ES-I3 (cell line): Measurements from ENCODE around the gene MXRA8.

Experiments
- H3K36me3 ChIP-seq: 2 replicates; pipeline ENCODE4 v1.6.1; 2013; ENCODE audit warnings: mild to moderate bottlenecking, low read length, control low read depth, moderate library complexity; ENCODE audit not compliant: insufficient read depth
- H3K4me1 ChIP-seq: 2 replicates; pipeline ENCODE4 v1.6.1; 2013; ENCODE audit warnings: mild to moderate bottlenecking, control low read depth, low read length; ENCODE audit not compliant: insufficient read depth
- H3K9ac ChIP-seq: 2 replicates; pipeline ENCODE4 v1.6.1; 2013; ENCODE audit warnings: low read depth, mild to moderate bottlenecking, low read length, moderate library complexity
- H3K9me3 ChIP-seq: 2 replicates; pipeline ENCODE4 v1.6.1; 2013; ENCODE audit warnings: mild to moderate bottlenecking, low read length, moderate library complexity; ENCODE audit not compliant: control insufficient read depth, insufficient read depth

The MXRA8 gene

DNA sequence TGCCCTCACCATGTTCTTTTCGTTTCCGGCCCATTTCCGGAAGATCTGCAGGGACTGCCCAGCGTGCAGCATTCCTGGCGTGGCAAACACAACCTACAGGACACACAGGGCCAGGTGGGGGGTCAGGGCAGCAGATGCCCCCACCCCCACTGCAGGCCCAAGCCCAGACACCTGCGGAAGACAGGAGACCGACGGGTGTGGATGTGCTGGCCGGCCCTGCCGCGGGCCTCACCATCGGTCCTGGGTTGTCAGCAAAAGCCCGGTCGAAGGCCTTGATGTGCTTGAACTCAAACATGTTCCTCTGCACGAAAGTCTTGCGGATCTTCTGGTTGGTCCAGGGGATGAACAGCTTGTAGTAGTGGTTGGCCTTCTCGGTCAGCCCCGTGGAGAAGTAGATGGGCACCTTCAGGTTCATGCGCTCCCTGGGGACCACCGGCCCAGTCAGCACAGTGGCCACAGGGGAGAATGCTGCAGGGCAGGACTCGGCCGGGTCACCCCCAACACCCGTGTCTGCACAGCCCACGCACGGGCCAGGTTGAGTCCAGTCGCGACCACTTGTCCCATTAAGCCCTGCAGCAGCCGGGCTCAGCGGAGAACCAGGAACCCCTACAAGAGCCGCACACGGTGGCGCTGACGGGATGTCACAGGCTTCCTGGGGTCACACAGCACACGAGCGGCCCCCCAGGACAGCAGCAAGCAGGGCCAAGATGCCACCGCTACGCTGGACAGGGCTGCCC lies 44.7 kb downstream of the MXRA8 start:
- Histone ChIP-seq H3K9me3 (no peaks in the 10 kb centered on the region), H3K36me3 (peaks cover 14% of the 10 kb centered on the region; the same call in 1 of the 2 replicates), H3K4me1 (peaks cover 14% of the 10 kb centered on the region), H3K9ac (no peak overlapping the region)

DNA sequence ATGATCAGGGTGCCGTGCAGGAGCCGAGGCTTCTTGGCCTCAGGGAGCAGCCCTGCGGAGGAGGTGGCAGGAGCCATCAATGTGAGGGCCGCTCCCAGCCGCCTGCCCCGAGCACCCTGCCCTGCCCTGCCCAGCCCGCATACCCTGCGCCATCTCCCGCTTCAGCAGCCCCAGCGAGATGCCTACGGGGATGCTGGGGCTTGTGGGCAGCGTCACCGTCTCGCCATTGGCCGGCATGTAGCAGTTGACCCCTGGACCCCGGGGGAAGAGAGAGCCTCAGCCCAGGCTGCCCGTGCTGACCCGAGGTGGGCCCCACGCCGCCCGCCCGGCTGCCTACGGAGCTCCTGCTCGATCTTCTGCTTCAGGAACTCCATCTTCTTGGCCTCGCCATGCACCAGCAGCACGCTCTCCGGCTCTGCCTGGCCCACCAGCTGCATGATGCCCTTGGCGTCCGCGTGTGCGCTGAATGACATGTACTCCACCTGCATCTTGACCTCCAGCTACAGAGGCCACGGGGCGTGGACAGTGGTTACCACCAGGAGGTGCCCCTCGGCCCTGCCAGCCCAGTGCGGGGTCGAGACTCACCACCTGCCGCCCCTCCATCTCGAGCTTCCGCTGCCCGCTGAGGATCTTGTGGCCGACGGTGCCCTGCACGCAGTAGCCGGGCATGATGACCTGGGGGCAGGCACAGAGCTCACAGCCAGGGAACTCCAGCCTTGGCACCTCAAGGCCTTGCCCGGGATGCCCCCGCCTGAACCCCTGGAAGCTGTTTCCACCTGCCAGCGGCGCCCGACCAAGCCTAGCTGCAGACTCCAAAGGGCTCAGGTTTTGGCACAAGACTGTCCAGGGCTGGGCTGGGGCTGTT lies 45.7 kb downstream of the MXRA8 start:
- Histone ChIP-seq H3K9ac (no peak overlapping the region), H3K9me3 (no peaks in the 10 kb centered on the region), H3K4me1 (peaks cover 8% of the 10 kb centered on the region), H3K36me3 (peaks cover 14% of the 10 kb centered on the region; the same call in 1 of the 2 replicates)

DNA sequence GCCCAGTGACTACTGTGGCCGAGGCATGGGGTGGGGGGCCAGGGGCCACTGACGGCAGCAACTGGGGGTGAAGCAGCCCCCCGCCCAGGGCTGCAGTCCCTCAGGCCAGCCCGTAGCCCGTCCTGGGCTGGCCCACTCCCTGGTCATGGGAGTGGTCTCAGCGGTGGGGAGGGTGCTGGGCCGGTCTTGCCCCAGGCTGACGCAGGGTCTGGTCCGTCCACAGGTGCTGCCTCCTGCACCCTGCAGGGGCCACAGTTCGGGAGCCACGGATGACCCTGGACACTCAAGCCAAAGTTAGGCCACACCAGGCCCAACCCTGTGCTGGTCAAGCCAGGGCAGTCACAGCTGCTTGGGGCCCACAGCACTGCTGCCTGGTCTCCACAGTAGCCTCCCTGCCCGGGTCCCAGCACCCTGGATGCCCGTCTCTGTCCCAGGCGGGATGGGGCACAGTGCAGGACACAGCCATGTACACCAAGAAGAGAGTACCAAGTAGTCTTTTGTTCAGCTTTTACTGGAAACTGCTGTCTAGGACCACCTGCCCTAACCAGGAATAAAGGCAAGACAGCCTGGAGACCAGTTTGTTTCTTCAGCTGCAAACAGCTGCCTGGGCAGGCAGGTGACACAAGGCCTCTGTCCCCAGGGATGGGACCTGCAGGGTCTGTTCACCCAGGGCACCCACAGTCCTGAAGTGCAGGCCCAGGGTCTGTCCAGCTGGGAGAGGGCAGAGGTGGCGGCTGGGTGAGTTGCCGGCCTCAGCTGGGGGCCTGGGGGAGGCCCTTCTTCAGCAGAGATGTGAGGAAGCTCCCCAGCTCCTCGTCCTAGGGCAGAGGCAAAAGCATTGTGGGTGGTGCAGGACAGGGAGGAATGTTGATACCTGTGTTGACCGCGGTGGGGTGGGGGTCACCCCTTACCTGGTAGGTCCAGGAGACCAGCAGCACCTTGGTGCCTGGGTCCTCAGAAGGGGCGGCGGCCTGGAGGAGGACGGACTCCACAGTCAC lies 46.9 kb downstream of the MXRA8 start:
- Histone ChIP-seq H3K36me3 (peaks cover 10% of the 10 kb centered on the region; the same call in 1 of the 2 replicates), H3K9ac (no peak overlapping the region), H3K9me3 (no peaks in the 10 kb centered on the region; the same call in 1 of the 2 replicates), H3K4me1 (peaks cover 11% of the 10 kb centered on the region)

DNA sequence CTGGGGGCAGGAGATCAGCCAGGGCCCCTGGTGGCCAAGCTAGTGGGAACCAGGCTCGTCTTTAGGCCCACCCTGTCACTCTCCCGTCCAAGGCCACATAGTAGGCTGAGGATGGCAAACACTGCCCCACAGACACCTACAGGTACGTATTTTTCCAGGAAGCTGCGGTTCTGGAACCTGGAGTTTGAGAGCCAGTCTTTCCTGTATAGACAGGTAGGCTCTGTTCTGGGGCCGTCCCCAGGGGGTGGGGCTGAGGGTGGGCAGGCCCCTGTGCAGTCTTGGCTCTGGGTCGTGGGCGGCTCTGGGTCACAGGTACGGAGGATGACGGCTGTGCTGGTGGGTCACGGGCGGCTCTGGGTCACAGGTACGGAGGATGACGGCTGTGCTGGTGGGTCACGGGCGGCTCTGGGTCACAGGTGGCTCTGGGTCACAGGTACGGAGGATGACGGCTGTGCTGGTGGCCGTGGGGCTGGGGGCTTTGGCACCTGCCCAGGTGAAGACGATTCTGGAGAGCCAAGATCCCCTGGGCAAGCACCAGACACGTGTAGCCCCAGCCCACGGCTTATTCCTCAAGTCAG lies 47.8 kb downstream of the MXRA8 start:
- H3K36me3 ChIP-seq = peaks cover 10% of the 10 kb centered on the region; the same call in 1 of the 2 replicates
- H3K9me3 ChIP-seq = no peaks in the 10 kb centered on the region; the same call in 1 of the 2 replicates
- peaks cover 16% of the 10 kb centered on the region; the same call in 1 of the 2 replicates for H3K4me1 ChIP-seq
- no peak overlapping the region for H3K9ac ChIP-seq

DNA sequence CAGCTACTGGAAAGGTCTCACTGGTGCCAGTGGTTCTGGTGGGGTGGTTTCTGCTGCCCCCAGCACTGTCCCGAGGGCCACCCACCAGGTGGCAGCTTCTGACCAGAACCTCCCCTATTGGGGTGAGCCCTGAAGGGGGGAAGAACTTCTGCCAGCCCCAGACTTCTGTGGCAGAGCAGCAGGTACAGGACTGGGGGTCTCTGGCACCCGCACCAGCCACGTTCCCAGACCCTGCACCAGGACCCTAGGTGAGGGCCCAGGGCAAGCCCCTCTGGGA lies 48.3 kb downstream of the MXRA8 start:
- H3K9me3 ChIP-seq = no peaks in the 10 kb centered on the region; the same call in 1 of the 2 replicates
- H3K36me3 ChIP-seq = peaks cover 10% of the 10 kb centered on the region; the same call in 1 of the 2 replicates
- H3K9ac ChIP-seq = peak overlapping the region; percentile 86; the same call in 1 of the 2 replicates
- H3K4me1 ChIP-seq = peaks cover 16% of the 10 kb centered on the region; the same call in 1 of the 2 replicates

DNA sequence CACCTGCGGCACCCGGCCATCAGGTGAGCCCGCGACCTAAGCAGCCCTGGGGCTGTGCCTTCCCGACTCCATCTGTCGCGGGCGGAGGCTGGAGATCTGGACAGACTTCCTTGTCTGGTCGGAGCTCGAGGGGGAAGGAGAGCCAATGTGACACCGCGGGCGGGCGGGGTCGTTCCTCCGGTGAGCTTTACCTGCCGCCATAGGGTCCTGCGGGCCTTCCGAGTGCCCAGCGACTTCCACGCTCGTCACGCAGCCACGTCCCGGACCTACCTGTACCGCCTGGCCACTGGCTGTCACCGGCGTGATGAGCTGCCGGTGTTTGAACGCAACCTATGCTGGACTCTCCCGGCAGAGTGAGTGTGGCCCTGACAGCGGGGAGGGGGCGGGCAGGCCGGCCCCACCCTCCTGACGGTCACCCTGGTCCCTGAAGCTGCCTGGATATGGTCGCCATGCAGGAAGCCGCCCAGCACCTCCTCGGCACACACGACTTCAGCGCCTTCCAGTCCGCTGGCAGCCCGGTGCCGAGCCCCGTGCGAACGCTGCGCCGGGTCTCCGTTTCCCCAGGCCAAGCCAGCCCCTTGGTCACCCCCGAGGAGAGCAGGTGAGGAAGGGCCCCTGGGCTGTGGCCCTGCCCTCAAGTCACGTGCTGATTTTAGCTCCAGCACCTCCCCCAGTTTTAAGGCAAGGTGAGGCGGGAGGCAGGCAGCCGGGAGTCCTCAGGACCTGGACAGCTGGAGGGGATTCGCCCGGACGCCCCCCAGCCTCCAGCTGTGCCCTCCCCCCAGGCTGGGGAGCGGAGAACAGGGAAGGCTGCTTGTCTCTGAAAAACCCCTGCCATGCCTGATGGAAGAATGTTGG lies 48.9 kb downstream of the MXRA8 start:
- peaks cover 17% of the 10 kb centered on the region; the same call in 1 of the 2 replicates for H3K4me1 ChIP-seq
- H3K36me3 ChIP-seq = peaks cover 10% of the 10 kb centered on the region; the same call in 1 of the 2 replicates
- peak overlapping the region; percentile 86 for H3K9ac ChIP-seq
- no peaks in the 10 kb centered on the region; the same call in 1 of the 2 replicates for H3K9me3 ChIP-seq

DNA sequence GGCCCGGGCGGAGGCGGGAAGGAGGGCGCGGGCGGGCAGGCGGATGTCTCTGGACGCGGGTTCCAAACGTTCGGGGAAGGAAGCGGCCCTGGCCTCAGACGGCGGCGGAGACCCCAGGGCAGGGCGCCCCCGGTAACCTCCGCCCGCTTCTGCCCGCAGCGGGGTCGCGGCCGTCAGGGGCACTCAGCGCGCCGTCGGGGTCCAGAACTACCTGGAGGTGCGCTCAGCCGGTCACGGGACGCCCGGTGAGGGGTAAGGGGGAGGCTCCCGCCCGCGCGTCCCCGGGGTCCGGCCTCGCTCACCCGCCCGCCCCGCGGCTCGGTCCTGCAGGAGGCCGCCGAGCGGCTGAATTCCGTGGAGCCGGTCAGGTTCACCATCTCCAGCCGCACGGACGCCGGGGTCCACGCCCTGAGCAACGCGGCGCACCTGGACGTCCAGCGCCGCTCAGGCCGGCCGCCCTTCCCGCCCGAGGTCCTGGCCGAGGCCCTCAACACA lies 49.6 kb downstream of the MXRA8 start:
- H3K4me1 ChIP-seq = peaks cover 24% of the 10 kb centered on the region; the same call in 1 of the 2 replicates
- no peaks in the 10 kb centered on the region; the same call in 1 of the 2 replicates for H3K9me3 ChIP-seq
- peaks cover 10% of the 10 kb centered on the region; the same call in 1 of the 2 replicates for H3K36me3 ChIP-seq
- peak overlapping the region; percentile 86 for H3K9ac ChIP-seq

DNA sequence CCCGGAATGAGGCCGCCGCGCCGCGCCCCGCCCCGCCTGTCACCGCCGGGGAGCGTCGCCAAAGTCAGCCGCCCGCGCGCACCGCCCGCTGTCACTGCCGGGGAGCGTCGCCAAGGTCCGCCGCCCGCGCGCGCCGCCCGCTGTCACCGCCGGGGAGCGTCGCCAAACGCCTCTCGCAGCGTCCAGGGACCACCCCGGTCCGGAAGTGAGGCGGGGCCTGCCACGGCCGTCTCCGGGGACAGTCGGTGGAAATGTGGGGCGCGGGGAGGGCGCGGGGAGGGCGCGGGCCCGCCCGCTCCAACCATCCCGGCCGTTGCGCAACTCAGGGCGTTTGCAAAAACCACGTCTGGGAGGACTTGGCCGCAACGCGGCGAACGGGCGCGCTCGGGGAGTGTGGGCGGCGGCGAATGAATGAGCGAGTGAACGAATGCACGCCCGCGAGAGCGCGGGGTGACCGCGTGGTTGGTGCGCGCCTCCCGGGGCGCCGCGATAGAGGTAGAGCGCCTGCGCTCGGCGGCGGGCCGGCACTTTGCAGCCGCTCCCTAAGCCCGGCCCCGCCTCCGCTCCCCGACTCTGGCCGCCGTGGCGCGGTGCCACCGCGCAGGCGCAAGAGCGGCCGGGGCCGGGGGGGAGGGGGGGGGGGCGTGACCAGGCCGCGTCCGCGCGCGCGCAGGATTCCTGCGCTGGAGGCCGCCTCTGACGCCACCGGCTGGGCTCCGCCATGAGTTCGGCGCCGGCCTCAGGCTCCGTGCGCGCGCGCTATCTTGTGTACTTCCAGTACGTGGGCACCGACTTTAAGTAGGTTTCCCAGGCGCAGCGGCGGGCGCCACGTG lies 50.2 kb downstream of the MXRA8 start, which contains the start of the genes ACAP3 and PUSL1:
ACAP3 (minus strand) TSS at position 8 of the 833 bp plus-strand sequence. CDS start 115 bp downstream, outside the sequence.
PUSL1 (plus strand) TSS at position 675 of the 833 bp plus-strand sequence; CDS start at position 722, 47 bp downstream.
- H3K9ac ChIP-seq = peak within 1 kb of the TSS; percentile 89
- peaks cover 26% of the 10 kb centered on the region; the same call in 1 of the 2 replicates for H3K4me1 ChIP-seq
- no peaks in the 10 kb centered on the region; the same call in 1 of the 2 replicates for H3K9me3 ChIP-seq
- H3K36me3 ChIP-seq = peaks cover 10% of the 10 kb centered on the region; the same call in 1 of the 2 replicates

DNA sequence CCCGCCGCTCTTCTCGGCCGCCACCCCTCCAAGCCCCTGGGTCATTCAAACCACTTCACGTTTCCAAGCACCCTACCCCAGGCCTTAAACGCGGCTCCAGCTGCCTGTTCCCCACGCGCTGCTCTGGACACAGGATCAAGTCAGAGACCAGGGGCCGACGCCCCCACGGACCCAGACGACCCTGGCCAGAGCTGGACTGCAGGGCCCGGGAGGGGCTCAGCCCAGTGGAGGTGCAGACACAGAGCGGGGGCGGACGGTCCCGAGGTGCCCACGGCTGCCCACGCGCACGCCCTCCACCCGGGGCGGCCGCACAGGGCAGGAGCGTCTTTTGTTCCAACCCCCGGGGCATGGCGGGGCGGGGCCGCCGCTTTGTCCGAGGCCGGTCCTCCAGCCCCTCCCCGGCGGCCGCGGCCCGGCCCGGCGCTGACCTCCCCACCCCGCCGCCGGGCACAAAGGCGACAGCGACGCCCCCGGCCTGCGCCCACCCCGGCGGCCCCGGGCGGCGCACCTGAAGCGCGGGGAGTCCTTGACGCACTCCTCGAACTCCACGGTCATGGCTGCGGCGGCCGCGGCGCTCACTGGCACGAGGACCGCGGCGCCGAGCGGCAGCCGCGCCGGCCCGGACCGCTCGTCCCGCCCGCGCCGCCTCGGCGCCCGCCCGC lies 51.0 kb downstream of the MXRA8 start:
- Histone ChIP-seq H3K36me3 (peaks cover 10% of the 10 kb centered on the region; the same call in 1 of the 2 replicates), H3K4me1 (peaks cover 29% of the 10 kb centered on the region; the same call in 1 of the 2 replicates), H3K9ac (peak overlapping the region; percentile 81), H3K9me3 (no peaks in the 10 kb centered on the region; the same call in 1 of the 2 replicates)

DNA sequence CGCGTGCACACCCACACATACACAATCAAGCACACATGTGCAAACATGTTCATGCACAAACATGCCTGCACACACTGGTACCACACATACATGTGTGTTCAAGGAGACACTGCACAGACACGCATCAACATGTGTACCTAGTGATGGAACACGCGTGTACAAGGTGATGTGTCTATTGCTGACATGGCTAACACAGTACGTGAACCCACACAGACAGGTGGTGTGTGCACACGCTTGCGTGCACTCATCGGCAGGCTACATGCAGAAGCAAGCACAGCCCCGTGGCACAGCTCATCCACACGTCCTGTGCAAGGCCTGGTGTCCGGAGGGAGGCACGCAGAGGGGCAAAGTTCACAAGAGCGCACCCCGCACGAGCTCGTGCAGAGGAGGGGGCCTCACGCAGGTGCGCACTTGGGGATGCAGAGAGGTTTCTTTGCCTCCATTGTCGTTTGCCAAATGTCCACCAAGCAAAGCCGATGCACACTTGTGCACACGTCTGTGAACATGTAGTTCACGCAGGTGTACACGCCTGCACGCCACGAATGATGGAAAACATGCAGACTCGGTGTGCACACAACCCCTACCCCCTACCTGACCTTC lies 51.6 kb downstream of the MXRA8 start:
- H3K4me1 ChIP-seq = peaks cover 29% of the 10 kb centered on the region; the same call in 1 of the 2 replicates
- H3K9me3 ChIP-seq = no peaks in the 10 kb centered on the region; the same call in 1 of the 2 replicates
- H3K9ac ChIP-seq = peak overlapping the region; percentile 81
- H3K36me3 ChIP-seq = peaks cover 9% of the 10 kb centered on the region; the same call in 1 of the 2 replicates
